ENCODE data around the gene ANKLE2. TPM values are rescaled to one million over a fixed set of nuclear protein-coding genes. Genes with fewer than 3 reads are reported as not detected.
"Not testable (repeated sequence)": the region's sequence is repeated elsewhere in the genome, so short reads cannot be mapped to it uniquely, and the experiment has no call there.

ANKLE2 gene
- total RNA-seq, 4 donors from 2014 or later = 68.2 to 103 (median 82.9) TPM

DNA sequence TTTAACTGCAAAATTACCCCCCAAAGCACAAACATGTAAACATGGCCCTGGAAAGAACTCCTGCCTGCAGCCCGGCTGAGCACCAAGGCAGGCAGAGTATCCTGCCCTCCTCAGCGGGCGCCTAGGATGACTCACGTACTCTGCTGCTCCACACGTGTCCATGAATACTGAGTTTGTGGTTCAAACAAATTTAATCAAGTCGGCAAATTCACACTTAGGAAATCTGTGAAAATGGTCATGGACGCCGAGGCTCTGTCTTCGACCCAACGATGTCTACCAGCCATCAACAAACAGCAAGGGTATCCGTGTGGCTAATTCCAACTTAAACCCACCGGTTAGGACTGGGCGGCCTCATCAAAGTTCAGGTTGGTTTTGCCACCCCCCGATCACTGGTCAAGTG, 41.5 kb upstream of the ANKLE2 start:
- Histone ChIP-seq H3K36me3 (peaks cover 2 to 97% (median 19%) of the 10 kb centered on the region in 3 donors), H3K27me3 (no peaks in the 10 kb centered on the region), H3K4me3 (no peak overlapping the region), H3K4me1 (peaks cover 0 to 4% (median 0%) of the 10 kb centered on the region in 4 donors), H3K9me3 (no peaks in the 10 kb centered on the region), H3K27ac (no peak overlapping the region)
- 93 to 96% methylated on average over 14 of the region's 14 CpGs for WGBS, 2 donors
- no peak for DNase-seq (ENCODE audit: low spot score in 2 of 2)
- TF ChIP-seq EP300 (IDR thresholded peaks at IDR 0.05) (no peak), POLR2A (IDR thresholded peaks at IDR 0.05) (no peak)
- TF ChIP-seq, protein P1, sequence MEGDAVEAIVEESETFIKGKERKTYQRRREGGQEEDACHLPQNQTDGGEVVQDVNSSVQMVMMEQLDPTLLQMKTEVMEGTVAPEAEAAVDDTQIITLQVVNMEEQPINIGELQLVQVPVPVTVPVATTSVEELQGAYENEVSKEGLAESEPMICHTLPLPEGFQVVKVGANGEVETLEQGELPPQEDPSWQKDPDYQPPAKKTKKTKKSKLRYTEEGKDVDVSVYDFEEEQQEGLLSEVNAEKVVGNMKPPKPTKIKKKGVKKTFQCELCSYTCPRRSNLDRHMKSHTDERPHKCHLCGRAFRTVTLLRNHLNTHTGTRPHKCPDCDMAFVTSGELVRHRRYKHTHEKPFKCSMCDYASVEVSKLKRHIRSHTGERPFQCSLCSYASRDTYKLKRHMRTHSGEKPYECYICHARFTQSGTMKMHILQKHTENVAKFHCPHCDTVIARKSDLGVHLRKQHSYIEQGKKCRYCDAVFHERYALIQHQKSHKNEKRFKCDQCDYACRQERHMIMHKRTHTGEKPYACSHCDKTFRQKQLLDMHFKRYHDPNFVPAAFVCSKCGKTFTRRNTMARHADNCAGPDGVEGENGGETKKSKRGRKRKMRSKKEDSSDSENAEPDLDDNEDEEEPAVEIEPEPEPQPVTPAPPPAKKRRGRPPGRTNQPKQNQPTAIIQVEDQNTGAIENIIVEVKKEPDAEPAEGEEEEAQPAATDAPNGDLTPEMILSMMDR (IDR thresholded peaks at IDR 0.05) = no peak

DNA sequence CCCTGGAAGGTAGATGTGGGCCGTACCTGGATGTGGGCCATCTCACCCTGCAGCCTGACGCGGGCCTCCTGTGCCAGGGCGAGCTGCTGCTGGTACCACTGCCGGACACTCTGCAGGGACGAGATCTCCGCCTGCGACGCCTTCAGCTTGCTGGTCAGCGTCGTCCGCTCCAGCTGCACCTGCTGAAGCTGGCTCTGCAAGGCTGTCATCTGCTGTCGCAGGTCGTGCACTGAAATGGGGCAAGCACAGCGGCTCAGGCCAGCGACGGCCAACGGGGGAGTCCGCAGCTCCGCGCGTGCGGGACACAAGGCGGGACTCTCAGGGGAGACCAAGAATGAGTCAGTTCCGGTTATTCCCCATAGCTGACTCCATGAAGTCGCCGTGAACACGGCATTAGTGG, 40.1 kb upstream of the ANKLE2 start:
- Histone ChIP-seq H3K4me1 (peaks cover 0 to 4% (median 0%) of the 10 kb centered on the region in 4 donors), H3K27ac (no peak overlapping the region), H3K27me3 (no peaks in the 10 kb centered on the region), H3K4me3 (no peak overlapping the region), H3K9me3 (no peaks in the 10 kb centered on the region), H3K36me3 (peaks cover 7 to 97% (median 20%) of the 10 kb centered on the region in 3 donors)
- TF ChIP-seq, protein P1 (IDR thresholded peaks at IDR 0.05) = no peak
- no peak for TF ChIP-seq EP300 (IDR thresholded peaks at IDR 0.05)
- TF ChIP-seq POLR2A (IDR thresholded peaks at IDR 0.05) = no peak
- WGBS, 2 donors = 94 to 95% methylated on average over 22 to 28 of the region's 28 CpGs
- DNase-seq (ENCODE audit: low spot score in 2 of 2) = no peak

DNA sequence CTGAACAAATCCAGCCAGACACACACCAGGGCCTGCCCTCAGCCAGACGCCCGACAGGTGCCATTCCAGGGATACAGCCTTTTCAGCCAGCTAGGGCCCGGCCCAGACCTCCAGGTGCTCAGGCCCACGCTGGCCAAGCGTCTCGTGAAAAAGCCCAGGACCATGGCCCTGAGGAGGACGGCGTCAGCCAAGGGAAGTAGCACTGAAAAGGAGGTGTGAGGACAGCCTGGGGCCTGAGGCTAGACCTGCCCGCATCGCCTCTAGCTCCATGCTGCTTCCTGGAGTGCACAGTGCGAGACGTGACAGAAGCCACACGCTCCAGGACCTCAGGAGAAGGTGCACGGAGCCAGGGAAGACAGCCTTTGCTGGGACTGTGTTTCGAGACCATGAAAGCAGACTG, 37.2 kb upstream of the ANKLE2 start:
- 95 to 97% methylated on average over 12 to 15 of the region's 15 CpGs for WGBS, 2 donors
- Histone ChIP-seq H3K27ac (no peak overlapping the region), H3K4me3 (no peak overlapping the region), H3K36me3 (peaks cover 7 to 100% (median 32%) of the 10 kb centered on the region in 3 donors), H3K9me3 (no peaks in the 10 kb centered on the region), H3K4me1 (no peaks in the 10 kb centered on the region), H3K27me3 (no peaks in the 10 kb centered on the region)
- TF ChIP-seq EP300 (IDR thresholded peaks at IDR 0.05) (no peak), POLR2A (IDR thresholded peaks at IDR 0.05) (no peak)
- TF ChIP-seq, protein P1 (IDR thresholded peaks at IDR 0.05) = no peak
- DNase-seq (ENCODE audit: low spot score in 2 of 2) = no peak

DNA sequence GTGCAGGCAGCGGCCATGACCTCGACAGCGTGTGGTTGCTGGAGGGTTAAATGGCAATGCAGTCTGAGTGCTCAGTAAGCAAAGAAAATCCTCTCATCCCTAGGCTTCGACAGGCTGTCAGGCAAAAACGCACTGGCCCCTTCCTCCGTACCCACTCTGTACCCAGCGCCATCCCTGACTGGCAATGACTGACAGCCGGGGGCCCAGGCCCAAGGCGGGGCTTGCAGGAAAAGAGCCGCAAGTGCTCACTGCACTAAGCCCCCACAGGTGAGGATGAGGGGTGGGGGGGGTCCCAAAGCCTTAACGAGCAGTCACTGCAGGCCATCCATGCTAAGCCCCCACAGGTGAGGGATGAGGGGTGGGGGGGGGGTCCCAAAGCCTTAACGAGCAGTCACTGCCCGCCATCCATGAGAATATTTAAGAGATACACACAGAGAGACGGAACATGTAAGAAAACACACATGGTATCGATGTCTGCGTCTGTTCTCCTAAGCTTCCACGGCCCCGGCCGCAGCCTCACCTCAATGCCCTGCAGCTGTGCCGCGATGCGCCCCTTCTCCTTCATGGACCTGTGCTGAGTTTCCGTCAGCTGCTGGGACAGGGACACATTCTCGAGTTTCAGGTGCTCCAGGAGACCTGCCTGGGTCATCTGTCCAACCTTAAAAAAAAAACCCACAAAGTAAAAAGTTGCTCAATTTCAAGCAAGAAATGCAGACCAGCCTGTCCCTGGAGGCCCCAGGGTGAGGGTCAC, 36.4 kb upstream of the ANKLE2 start:
- 92 to 93% methylated on average over 24 of the region's 24 CpGs for WGBS, 2 donors
- H3K27me3 ChIP-seq = no peaks in the 10 kb centered on the region
- peaks cover 7 to 95% (median 32%) of the 10 kb centered on the region in 3 donors for H3K36me3 ChIP-seq

DNA sequence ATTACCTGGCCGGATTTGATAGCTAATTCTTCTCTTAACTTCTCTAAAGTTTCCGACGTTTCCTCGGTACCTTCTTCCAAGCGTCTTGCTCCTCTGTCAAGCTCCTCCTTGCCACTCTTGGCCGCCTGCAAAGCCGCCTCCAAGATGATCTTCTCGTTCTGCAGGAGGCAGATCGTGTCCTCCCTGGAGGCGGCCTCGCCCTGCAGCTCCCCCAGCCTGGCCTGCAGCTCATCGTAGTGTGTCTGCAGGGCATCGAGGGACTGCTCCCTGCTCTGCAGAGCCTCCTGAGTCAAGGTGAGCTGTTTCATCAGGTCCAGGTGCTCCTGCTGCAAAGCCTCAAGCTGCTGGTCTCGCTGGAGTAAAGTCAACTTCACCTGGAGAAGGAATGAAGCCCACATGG, 34.2 kb upstream of the ANKLE2 start:
- no peak for TF ChIP-seq POLR2A (IDR thresholded peaks at IDR 0.05)
- TF ChIP-seq EP300 (IDR thresholded peaks at IDR 0.05) = no peak
- TF ChIP-seq, protein P1 (IDR thresholded peaks at IDR 0.05) = no peak
- no peak overlapping the region for H3K27ac ChIP-seq
- peaks cover 7 to 94% (median 32%) of the 10 kb centered on the region in 3 donors for H3K36me3 ChIP-seq
- DNase-seq (ENCODE audit: low spot score in 2 of 2) = no peak
- no peaks in the 10 kb centered on the region for H3K27me3 ChIP-seq
- WGBS, 2 donors = 91 to 96% methylated on average over 14 of the region's 14 CpGs
- H3K4me1 ChIP-seq = no peaks in the 10 kb centered on the region
- H3K9me3 ChIP-seq = no peaks in the 10 kb centered on the region
- H3K4me3 ChIP-seq = no peak overlapping the region

More for the DNA sequence above, 36.4 kb upstream of the ANKLE2 start:
- Histone ChIP-seq H3K4me3 (no peak overlapping the region), H3K4me1 (no peaks in the 10 kb centered on the region), H3K9me3 (no peaks in the 10 kb centered on the region), H3K27ac (no peak overlapping the region)
- no peak for TF ChIP-seq POLR2A (IDR thresholded peaks at IDR 0.05)
- no peak for TF ChIP-seq EP300 (IDR thresholded peaks at IDR 0.05)
- TF ChIP-seq, protein P1 (IDR thresholded peaks at IDR 0.05) = no peak
- DNase-seq (ENCODE audit: low spot score in 2 of 2) = no peak

DNA sequence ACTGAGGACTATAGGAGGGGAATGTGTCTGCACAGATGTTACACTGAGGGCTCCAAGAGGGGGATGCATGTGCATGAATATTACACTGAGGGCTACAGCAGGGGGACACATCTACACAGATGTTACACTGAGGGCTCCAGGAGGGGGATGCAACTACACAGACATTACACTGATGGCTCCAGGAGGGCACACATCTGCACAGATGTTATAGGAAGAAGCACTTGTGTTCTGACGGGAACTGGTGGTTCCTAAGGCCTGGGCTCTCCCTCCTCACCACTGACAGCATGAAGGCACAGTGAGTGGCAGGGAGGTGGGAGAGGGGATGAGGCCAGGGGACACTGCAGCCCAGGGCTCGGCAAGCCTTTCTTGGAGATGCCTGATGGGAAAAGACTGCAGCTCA, 30.3 kb upstream of the ANKLE2 start:
- not testable (repeated sequence) for DNase-seq (ENCODE audit: low spot score in 2 of 2); H3K4me3 ChIP-seq; H3K4me1 ChIP-seq; H3K9me3 ChIP-seq; H3K27ac ChIP-seq; H3K27me3 ChIP-seq
- 100% methylated on average over 1 to 2 of the region's 2 CpGs for WGBS, 2 donors
- H3K36me3 ChIP-seq = peaks cover 0 to 87% (median 44%) of the 10 kb centered on the region in 3 donors
